ENCODE measurements around the gene B3GALNT2. TPM values are rescaled to one million over a fixed set of nuclear protein-coding genes. Genes with fewer than 3 reads are reported as not detected.
"Not testable (repeated sequence)": the region's sequence is repeated elsewhere in the genome, so short reads cannot be mapped to it uniquely, and the experiment has no call there.

The B3GALNT2 gene
- polyA plus RNA-seq, result 3.5 TPM

DNA sequence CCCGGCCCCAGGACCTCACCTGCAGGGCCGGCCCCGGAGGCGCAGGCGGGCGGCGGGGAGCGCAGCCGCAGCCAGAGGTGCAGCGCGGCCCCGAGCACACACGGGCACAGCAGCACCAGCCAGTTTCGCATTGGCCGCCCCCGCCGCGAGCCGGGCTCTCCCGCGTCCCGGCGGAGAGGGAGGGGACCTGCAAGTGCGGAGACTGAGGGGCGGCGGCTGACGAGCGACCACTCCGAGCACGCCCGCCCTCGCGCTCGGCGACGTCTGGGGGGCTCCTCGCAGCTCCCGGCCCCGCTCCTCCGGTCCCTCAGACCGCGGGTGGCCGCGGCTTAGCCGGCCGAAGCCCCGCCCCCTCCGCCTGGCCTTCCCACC lies at the start of gene B3GALNT2:
TSS of gene B3GALNT2 (minus strand) at position 331 of the 372 bp plus-strand sequence. CDS start at position 131, 200 bp downstream.
- no peaks in the 10 kb centered on the region for H3K27me3 Mint-ChIP-seq
- peak within 1 kb of the TSS; percentile 95 to 97 (median 97) for H3K4me3 Mint-ChIP-seq
- H3K9me3 Mint-ChIP-seq, result no peaks in the 10 kb centered on the region
- H3K27ac Mint-ChIP-seq, result peak within 1 kb of the TSS; percentile 89 to 95 (median 91)
- H3K36me3 Mint-ChIP-seq, result peaks cover 2% of the 10 kb centered on the region
- peaks cover 13 to 21% (median 18%) of the 10 kb centered on the region in 3 donors for H3K4me1 Mint-ChIP-seq

DNA sequence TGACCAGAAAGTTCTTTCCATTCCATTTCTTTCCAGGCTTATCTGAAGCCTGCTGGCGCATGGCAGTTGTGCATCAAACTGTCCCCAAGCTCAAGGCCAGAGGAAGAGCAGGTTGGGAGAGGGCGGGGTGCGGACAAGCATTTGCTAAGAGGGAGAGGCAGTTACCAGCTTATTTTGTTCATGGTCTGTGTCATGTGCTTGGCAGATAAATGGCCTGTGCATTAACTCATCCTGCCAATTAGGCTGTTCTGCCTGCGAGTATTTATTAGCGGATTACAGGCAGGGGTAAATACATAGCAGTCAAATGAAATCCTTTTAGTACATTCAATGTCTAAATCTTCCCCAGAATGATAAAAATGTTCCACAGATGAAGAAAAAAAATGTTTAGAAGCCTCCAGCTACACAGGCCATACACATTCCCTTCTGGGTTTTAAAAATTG lies 48.9 kb upstream of the B3GALNT2 start:
- H3K36me3 Mint-ChIP-seq, result no peaks in the 10 kb centered on the region
- peaks cover 5% of the 10 kb centered on the region for H3K27me3 Mint-ChIP-seq
- H3K4me3 Mint-ChIP-seq, result no peak overlapping the region
- no peak overlapping the region for H3K27ac Mint-ChIP-seq
- H3K9me3 Mint-ChIP-seq, result peaks cover 0 to 5% (median 0%) of the 10 kb centered on the region in 3 donors
- H3K4me1 Mint-ChIP-seq, result peaks cover 0 to 4% (median 0%) of the 10 kb centered on the region in 3 donors

GRCh38 chr1:235552146-235552716 lies 48.0 kb upstream of the B3GALNT2 start:
- H3K27me3 Mint-ChIP-seq, result peaks cover 5% of the 10 kb centered on the region
- H3K4me1 Mint-ChIP-seq, result peaks cover 0 to 4% (median 0%) of the 10 kb centered on the region in 3 donors
- no peak overlapping the region for H3K4me3 Mint-ChIP-seq
- H3K36me3 Mint-ChIP-seq, result no peaks in the 10 kb centered on the region
- H3K27ac Mint-ChIP-seq, result no peak overlapping the region
- peaks cover 0 to 5% (median 0%) of the 10 kb centered on the region in 3 donors for H3K9me3 Mint-ChIP-seq

DNA sequence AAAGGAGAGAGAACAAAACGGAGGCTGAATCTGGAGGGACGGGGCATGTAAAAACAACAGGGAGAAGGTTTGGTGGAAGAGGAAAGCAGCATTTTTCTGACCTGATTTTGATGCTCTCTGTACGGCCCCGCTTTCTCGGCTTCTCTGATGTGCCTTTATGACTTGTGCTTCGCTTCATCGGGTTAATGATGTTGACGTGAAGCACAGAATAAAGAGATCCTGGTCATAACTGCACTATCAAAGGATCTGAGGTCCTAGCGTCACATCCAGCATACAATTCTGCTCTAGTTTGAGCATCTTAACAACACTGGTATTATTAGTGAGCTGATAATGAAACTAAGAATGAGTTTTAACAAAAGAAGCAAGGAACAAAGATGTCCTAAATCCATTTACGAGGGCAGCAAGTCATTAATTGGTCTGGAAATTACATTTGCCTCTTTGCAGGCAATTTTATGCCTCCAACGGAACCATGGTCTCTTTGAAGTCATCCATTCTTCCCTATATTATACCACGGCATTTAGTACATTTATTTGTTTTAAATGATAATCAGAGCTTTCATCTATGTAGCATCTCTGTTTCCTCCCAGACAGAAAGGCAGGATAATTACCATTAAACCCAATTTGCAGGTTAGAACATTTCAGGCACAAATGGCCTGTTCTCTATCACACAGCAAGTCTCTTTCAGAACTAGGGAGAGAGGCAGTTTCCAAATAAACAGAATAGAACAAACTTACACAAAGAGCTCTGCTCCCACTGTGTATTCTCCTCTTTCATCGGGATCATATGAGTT lies 45.3 kb upstream of the B3GALNT2 start:
- peak overlapping the region in 1 of 3 donors; percentile 61 for H3K27ac Mint-ChIP-seq
- no peak overlapping the region for H3K4me3 Mint-ChIP-seq
- H3K27me3 Mint-ChIP-seq, result peaks cover 15% of the 10 kb centered on the region
- H3K9me3 Mint-ChIP-seq, result peaks cover 0 to 5% (median 0%) of the 10 kb centered on the region in 3 donors
- H3K4me1 Mint-ChIP-seq, result peaks cover 0 to 4% (median 0%) of the 10 kb centered on the region in 3 donors
- H3K36me3 Mint-ChIP-seq, result no peaks in the 10 kb centered on the region

- H3K27ac Mint-ChIP-seq, H3K4me3 Mint-ChIP-seq, H3K36me3 Mint-ChIP-seq, H3K4me1 Mint-ChIP-seq, H3K9me3 Mint-ChIP-seq: not testable (repeated sequence)
- peaks cover 15% of the 10 kb centered on the region for H3K27me3 Mint-ChIP-seq
Observed at GRCh38 chr1:235546369-235547155, 42.3 kb upstream of the B3GALNT2 start.

GRCh38 chr1:235545292-235545930 lies 41.2 kb upstream of the B3GALNT2 start:
- Mint-ChIP-seq H3K9me3 (no peaks in the 10 kb centered on the region), H3K36me3 (no peaks in the 10 kb centered on the region), H3K27me3 (peaks cover 15% of the 10 kb centered on the region), H3K4me3 (peak overlapping the region in 1 of 4 donors; percentile 27), H3K27ac (no peak overlapping the region), H3K4me1 (no peaks in the 10 kb centered on the region)

- H3K4me1 Mint-ChIP-seq, H3K4me3 Mint-ChIP-seq, H3K27ac Mint-ChIP-seq, H3K36me3 Mint-ChIP-seq, H3K27me3 Mint-ChIP-seq, H3K9me3 Mint-ChIP-seq: not testable (repeated sequence)
Observed at GRCh38 chr1:235542845-235543244, 38.6 kb upstream of the B3GALNT2 start.

GRCh38 chr1:235533476-235534168 lies 29.4 kb upstream of the B3GALNT2 start:
- H3K4me3 Mint-ChIP-seq, result no peak overlapping the region
- no peaks in the 10 kb centered on the region for H3K4me1 Mint-ChIP-seq
- H3K9me3 Mint-ChIP-seq, result no peaks in the 10 kb centered on the region
- peaks cover 7% of the 10 kb centered on the region for H3K27me3 Mint-ChIP-seq
- no peak overlapping the region for H3K27ac Mint-ChIP-seq
- H3K36me3 Mint-ChIP-seq, result no peaks in the 10 kb centered on the region

- no peaks in the 10 kb centered on the region for H3K9me3 Mint-ChIP-seq
- H3K27me3 Mint-ChIP-seq, result peaks cover 7% of the 10 kb centered on the region
- no peaks in the 10 kb centered on the region for H3K36me3 Mint-ChIP-seq
- no peak overlapping the region for H3K4me3 Mint-ChIP-seq
- no peaks in the 10 kb centered on the region for H3K4me1 Mint-ChIP-seq
- no peak overlapping the region for H3K27ac Mint-ChIP-seq
Observed at GRCh38 chr1:235532360-235532759, 28.1 kb upstream of the B3GALNT2 start.

- no peaks in the 10 kb centered on the region for H3K27me3 Mint-ChIP-seq
- no peaks in the 10 kb centered on the region for H3K4me1 Mint-ChIP-seq
- no peaks in the 10 kb centered on the region for H3K9me3 Mint-ChIP-seq
- no peak overlapping the region for H3K27ac Mint-ChIP-seq
- no peak overlapping the region for H3K4me3 Mint-ChIP-seq
- no peaks in the 10 kb centered on the region for H3K36me3 Mint-ChIP-seq
Observed at GRCh38 chr1:235527196-235527814, 23.1 kb upstream of the B3GALNT2 start.

GRCh38 chr1:235525314-235525713 lies 21.1 kb upstream of the B3GALNT2 start:
- no peaks in the 10 kb centered on the region for H3K36me3 Mint-ChIP-seq
- H3K4me1 Mint-ChIP-seq, result no peaks in the 10 kb centered on the region
- peak overlapping the region in 1 of 3 donors; percentile 2 for H3K27ac Mint-ChIP-seq
- H3K9me3 Mint-ChIP-seq, result no peaks in the 10 kb centered on the region
- peaks cover 2% of the 10 kb centered on the region for H3K27me3 Mint-ChIP-seq
- no peak overlapping the region for H3K4me3 Mint-ChIP-seq

GRCh38 chr1:235516862-235517446 lies 12.7 kb upstream of the B3GALNT2 start:
- Mint-ChIP-seq H3K27me3 (peaks cover 9% of the 10 kb centered on the region), H3K9me3 (no peaks in the 10 kb centered on the region), H3K4me1 (peaks cover 0 to 5% (median 4%) of the 10 kb centered on the region in 3 donors), H3K27ac (no peak overlapping the region), H3K4me3 (no peak overlapping the region), H3K36me3 (peaks cover 4% of the 10 kb centered on the region)

DNA sequence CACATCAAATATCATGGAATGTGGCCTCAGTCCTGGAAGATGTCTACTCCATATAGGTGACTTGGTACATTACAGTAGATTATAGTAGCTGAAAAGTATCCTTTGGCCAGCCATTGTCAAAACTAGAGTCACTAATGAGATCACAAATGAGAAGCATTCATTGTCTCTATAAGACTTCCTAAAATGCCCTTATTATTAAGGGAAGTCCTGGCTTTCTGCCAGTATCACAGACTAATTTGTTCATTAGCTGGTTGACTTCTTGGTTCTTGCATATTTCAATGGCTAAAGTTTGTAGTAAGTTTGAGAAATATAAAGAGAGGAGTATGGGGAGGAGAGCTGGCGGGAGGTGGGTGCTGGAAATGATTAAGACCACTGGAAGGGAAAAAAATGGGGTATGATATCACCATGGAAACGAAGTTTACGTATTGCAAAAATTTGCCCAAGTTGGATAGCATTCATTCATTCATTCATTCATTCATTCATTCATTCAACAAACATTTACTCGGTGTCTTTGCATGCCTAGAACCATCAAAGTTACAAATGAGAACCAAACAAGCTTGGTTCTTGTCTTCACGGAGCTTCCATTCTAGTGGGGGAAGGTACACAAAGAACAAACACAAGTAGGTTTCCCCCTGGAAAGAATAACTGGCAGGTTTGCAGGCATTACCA lies 11.7 kb upstream of the B3GALNT2 start:
- H3K27ac Mint-ChIP-seq, result peak overlapping the region in 1 of 3 donors; percentile 73
- peaks cover 7% of the 10 kb centered on the region for H3K27me3 Mint-ChIP-seq
- H3K9me3 Mint-ChIP-seq, result no peaks in the 10 kb centered on the region
- peaks cover 4% of the 10 kb centered on the region for H3K36me3 Mint-ChIP-seq
- H3K4me1 Mint-ChIP-seq, result peaks cover 0 to 5% (median 4%) of the 10 kb centered on the region in 3 donors
- H3K4me3 Mint-ChIP-seq, result no peak overlapping the region

Measured in IgD-negative memory B cell (primary cell).